DND-41 (cell line): ENCODE data around the gene TM4SF5.

ENCODE experiments used
- CTCF ChIP-seq: IDR thresholded peaks from 2 replicates; pipeline ENCODE4 v1.5.1; 2012; ENCODE audit warnings: borderline replicate concordance, low read length, moderate library complexity, mild to moderate bottlenecking; ENCODE audit not compliant: poor library complexity, severe bottlenecking; ENCODE audit errors: extremely low read depth
- EZH2 ChIP-seq: IDR thresholded peaks from 3 replicates; pipeline ENCODE4 v1.6.1; 2012; ENCODE audit warnings: borderline replicate concordance, low read depth, mild to moderate bottlenecking, moderate library complexity, low read length, inconsistent platforms; ENCODE audit not compliant: severe bottlenecking

GRCh38 chr17:4785311-4786105, 13.8 kb downstream of the TM4SF5 start:
- TF ChIP-seq EZH2 (no peak), CTCF (no peak)
